Measurements from ENCODE around the gene FAM50B.

The FAM50B gene

GRCh38 chr6:3814539-3814938 lies 34.6 kb upstream of the FAM50B start:
- Histone ChIP-seq H3K4me2 (peak overlapping the region in 2 of 11 experiments; percentile 82 to 89; a peak in 3 of 22 replicates), H4K20me1 (no peaks in the 10 kb centered on the region), H3K4me1 (peaks cover 15 to 22% (median 18%) of the 10 kb centered on the region in 10 experiments), H3K9ac (no peak overlapping the region), H3K9me3 (replicated peaks in 1 of 11) (no peaks in the 10 kb centered on the region), H3K27me3 (no peaks in the 10 kb centered on the region), H3K27ac (no peak overlapping the region), H3K4me3 (no peak overlapping the region), H3K36me3 (no peaks in the 10 kb centered on the region)
- peak in 1 of 11 experiments; percentile 32; a peak in 1 of 22 replicates for TF ChIP-seq Cebpa-rat (IDR thresholded peaks at IDR 0.05)

GRCh38 chr6:3816251-3816650 lies 32.9 kb upstream of the FAM50B start:
- H3K27me3 ChIP-seq, result no peaks in the 10 kb centered on the region
- H3K4me2 ChIP-seq, result no peak overlapping the region

GRCh38 chr6:3819161-3820110 lies 29.7 kb upstream of the FAM50B start:
- no peak for TF ChIP-seq Cebpa-rat (IDR thresholded peaks at IDR 0.05)
- H3K4me3 ChIP-seq, result no peak overlapping the region
- H3K27me3 ChIP-seq, result no peaks in the 10 kb centered on the region
- H3K27ac ChIP-seq, result no peak overlapping the region
- H3K9ac ChIP-seq, result no peak overlapping the region
- H4K20me1 ChIP-seq, result no peaks in the 10 kb centered on the region
- peaks cover 0 to 10% (median 6%) of the 10 kb centered on the region in 10 experiments; a peak in 10 of 20 replicates for H3K4me1 ChIP-seq
- H3K36me3 ChIP-seq, result no peaks in the 10 kb centered on the region
- H3K9me3 ChIP-seq (replicated peaks in 1 of 11), result no peaks in the 10 kb centered on the region
- no peak overlapping the region for H3K4me2 ChIP-seq

More at GRCh38 chr6:3816251-3816650, 32.9 kb upstream of the FAM50B start:
- no peak for TF ChIP-seq Cebpa-rat (IDR thresholded peaks at IDR 0.05)
- no peak overlapping the region for H3K4me3 ChIP-seq
- no peaks in the 10 kb centered on the region for H4K20me1 ChIP-seq
- H3K27ac ChIP-seq, result no peak overlapping the region
- H3K4me1 ChIP-seq, result peaks cover 15 to 21% (median 17%) of the 10 kb centered on the region in 10 experiments
- H3K36me3 ChIP-seq, result no peaks in the 10 kb centered on the region
- H3K9ac ChIP-seq, result no peak overlapping the region
- no peaks in the 10 kb centered on the region for H3K9me3 ChIP-seq (replicated peaks in 1 of 11)

GRCh38 chr6:3820563-3820962 lies 28.6 kb upstream of the FAM50B start:
- Histone ChIP-seq H3K9ac (no peak overlapping the region), H3K27me3 (no peaks in the 10 kb centered on the region), H4K20me1 (no peaks in the 10 kb centered on the region), H3K36me3 (no peaks in the 10 kb centered on the region), H3K27ac (no peak overlapping the region), H3K4me3 (no peak overlapping the region), H3K4me1 (peaks cover 0 to 10% (median 6%) of the 10 kb centered on the region in 10 experiments; a peak in 9 of 20 replicates), H3K9me3 (replicated peaks in 1 of 11) (no peaks in the 10 kb centered on the region), H3K4me2 (no peak overlapping the region)
- no peak for TF ChIP-seq Cebpa-rat (IDR thresholded peaks at IDR 0.05)

- Histone ChIP-seq H3K27ac (no peak overlapping the region), H3K9me3 (replicated peaks in 1 of 11) (no peaks in the 10 kb centered on the region), H3K4me1 (peaks cover 0 to 10% (median 6%) of the 10 kb centered on the region in 10 experiments; a peak in 9 of 20 replicates), H3K4me2 (peak overlapping the region in 7 of 11 experiments; percentile 2 to 56 (median 41); a peak in 9 of 22 replicates), H3K27me3 (no peaks in the 10 kb centered on the region), H3K4me3 (no peak overlapping the region), H3K36me3 (no peaks in the 10 kb centered on the region), H3K9ac (no peak overlapping the region), H4K20me1 (no peaks in the 10 kb centered on the region)
- no peak for TF ChIP-seq Cebpa-rat (IDR thresholded peaks at IDR 0.05)
Observed at GRCh38 chr6:3822747-3823445, 26.3 kb upstream of the FAM50B start.

GRCh38 chr6:3823671-3824070 lies 25.5 kb upstream of the FAM50B start:
- no peaks in the 10 kb centered on the region for H3K27me3 ChIP-seq
- TF ChIP-seq Cebpa-rat (IDR thresholded peaks at IDR 0.05), result no peak
- H3K27ac ChIP-seq, result no peak overlapping the region
- H3K4me3 ChIP-seq, result no peak overlapping the region
- H3K9me3 ChIP-seq (replicated peaks in 1 of 11), result no peaks in the 10 kb centered on the region
- no peaks in the 10 kb centered on the region for H3K36me3 ChIP-seq
- H4K20me1 ChIP-seq, result no peaks in the 10 kb centered on the region
- no peak overlapping the region for H3K4me2 ChIP-seq
- peaks cover 0 to 10% (median 6%) of the 10 kb centered on the region in 10 experiments; a peak in 9 of 20 replicates for H3K4me1 ChIP-seq
- H3K9ac ChIP-seq, result no peak overlapping the region

GRCh38 chr6:3825331-3825831 lies 23.8 kb upstream of the FAM50B start:
- no peak for TF ChIP-seq Cebpa-rat (IDR thresholded peaks at IDR 0.05)
- H3K27ac ChIP-seq, result no peak overlapping the region
- H3K9me3 ChIP-seq (replicated peaks in 1 of 11), result no peaks in the 10 kb centered on the region
- no peak overlapping the region for H3K9ac ChIP-seq
- H3K4me3 ChIP-seq, result no peak overlapping the region
- H3K36me3 ChIP-seq, result no peaks in the 10 kb centered on the region
- no peak overlapping the region for H3K4me2 ChIP-seq
- peaks cover 0 to 10% (median 6%) of the 10 kb centered on the region in 10 experiments; a peak in 9 of 20 replicates for H3K4me1 ChIP-seq
- H4K20me1 ChIP-seq, result no peaks in the 10 kb centered on the region
- no peaks in the 10 kb centered on the region for H3K27me3 ChIP-seq

GRCh38 chr6:3825851-3826581 lies 23.2 kb upstream of the FAM50B start:
- no peak for TF ChIP-seq Cebpa-rat (IDR thresholded peaks at IDR 0.05)
- Histone ChIP-seq H3K27ac (no peak overlapping the region), H4K20me1 (no peaks in the 10 kb centered on the region), H3K4me3 (no peak overlapping the region), H3K4me2 (no peak overlapping the region), H3K9me3 (replicated peaks in 1 of 11) (no peaks in the 10 kb centered on the region), H3K9ac (no peak overlapping the region), H3K36me3 (no peaks in the 10 kb centered on the region), H3K27me3 (no peaks in the 10 kb centered on the region), H3K4me1 (peaks cover 0 to 10% (median 6%) of the 10 kb centered on the region in 10 experiments; a peak in 9 of 20 replicates)
